ENCODE measurements around the gene ERC1.
"Not testable (repeated sequence)": the region's sequence is repeated elsewhere in the genome, so short reads cannot be mapped to it uniquely, and the experiment has no call there.

ERC1 gene

DNA sequence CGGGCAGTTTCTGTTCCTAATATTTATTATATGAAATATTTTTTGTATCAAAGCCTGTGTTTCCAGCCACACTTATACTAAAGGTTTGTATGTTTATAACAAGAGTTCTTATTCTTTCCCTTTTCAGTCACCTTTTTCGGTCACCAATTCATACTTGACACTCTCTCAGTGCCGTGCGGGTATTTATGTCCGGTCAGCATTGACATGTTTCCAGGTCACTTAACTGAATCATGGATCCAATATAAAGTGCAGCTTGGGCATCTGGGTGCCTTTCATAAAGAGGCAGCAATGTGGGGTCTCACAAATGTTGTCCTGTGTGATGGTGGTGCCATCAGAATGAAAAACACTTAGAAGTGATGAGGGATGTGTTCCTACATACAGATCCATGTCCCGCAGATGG is 141.3 kb downstream of the ERC1 start:
- Histone ChIP-seq H3K4me3 (ENCODE audit: low read depth, low read length) (no peak overlapping the region), H3K27me3 (ENCODE audit: insufficient read depth, low read depth, severe bottlenecking) (no peaks in the 10 kb centered on the region), H3K27ac (no peak overlapping the region), H3K36me3 (no peaks in the 10 kb centered on the region; the same call in 1 of the 2 replicates), H3K9me3 (ENCODE audit: severe bottlenecking) (no peaks in the 10 kb centered on the region)
- no peak for DNase-seq
- TF ChIP-seq, protein P1, sequence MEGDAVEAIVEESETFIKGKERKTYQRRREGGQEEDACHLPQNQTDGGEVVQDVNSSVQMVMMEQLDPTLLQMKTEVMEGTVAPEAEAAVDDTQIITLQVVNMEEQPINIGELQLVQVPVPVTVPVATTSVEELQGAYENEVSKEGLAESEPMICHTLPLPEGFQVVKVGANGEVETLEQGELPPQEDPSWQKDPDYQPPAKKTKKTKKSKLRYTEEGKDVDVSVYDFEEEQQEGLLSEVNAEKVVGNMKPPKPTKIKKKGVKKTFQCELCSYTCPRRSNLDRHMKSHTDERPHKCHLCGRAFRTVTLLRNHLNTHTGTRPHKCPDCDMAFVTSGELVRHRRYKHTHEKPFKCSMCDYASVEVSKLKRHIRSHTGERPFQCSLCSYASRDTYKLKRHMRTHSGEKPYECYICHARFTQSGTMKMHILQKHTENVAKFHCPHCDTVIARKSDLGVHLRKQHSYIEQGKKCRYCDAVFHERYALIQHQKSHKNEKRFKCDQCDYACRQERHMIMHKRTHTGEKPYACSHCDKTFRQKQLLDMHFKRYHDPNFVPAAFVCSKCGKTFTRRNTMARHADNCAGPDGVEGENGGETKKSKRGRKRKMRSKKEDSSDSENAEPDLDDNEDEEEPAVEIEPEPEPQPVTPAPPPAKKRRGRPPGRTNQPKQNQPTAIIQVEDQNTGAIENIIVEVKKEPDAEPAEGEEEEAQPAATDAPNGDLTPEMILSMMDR (IDR thresholded peaks at IDR 0.05; ENCODE audit: low read depth, low read length) = no peak

GRCh38 chr12:1138691-1139090 is 147.7 kb downstream of the ERC1 start:
- Histone ChIP-seq H3K27ac (no peak overlapping the region), H3K27me3 (ENCODE audit: insufficient read depth, low read depth, severe bottlenecking) (no peaks in the 10 kb centered on the region), H3K9me3 (ENCODE audit: severe bottlenecking) (no peaks in the 10 kb centered on the region), H3K4me3 (ENCODE audit: low read depth, low read length) (no peak overlapping the region), H3K36me3 (peaks cover 11% of the 10 kb centered on the region)
- no peak for DNase-seq
- TF ChIP-seq, protein P1 (IDR thresholded peaks at IDR 0.05; ENCODE audit: low read depth, low read length) = no peak

DNA sequence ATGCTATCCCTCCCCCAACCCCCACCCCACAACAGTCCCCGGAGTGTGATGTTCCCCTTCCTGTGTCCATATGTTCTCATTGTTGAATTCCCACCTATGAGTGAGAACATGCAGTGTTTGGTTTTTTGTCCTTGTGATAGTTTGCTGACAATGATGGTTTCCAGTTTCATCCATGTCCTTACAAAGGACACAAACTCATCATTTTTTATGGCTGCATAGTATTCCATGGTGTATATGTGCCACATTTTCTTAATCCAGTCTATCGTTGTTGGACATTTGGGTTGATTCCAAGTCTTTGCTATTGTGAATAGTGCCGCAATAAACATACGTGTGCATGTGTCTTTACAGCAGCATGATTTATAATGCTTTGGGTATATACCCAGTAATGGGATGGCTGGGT is 155.7 kb downstream of the ERC1 start:
- DNase-seq; H3K9me3 ChIP-seq (ENCODE audit: severe bottlenecking); H3K36me3 ChIP-seq; H3K27ac ChIP-seq; H3K27me3 ChIP-seq (ENCODE audit: insufficient read depth, low read depth, severe bottlenecking); H3K4me3 ChIP-seq (ENCODE audit: low read depth, low read length): not testable (repeated sequence)

GRCh38 chr12:1147821-1148220 is 156.8 kb downstream of the ERC1 start:
- TF ChIP-seq, protein P1 (IDR thresholded peaks at IDR 0.05; ENCODE audit: low read depth, low read length) = no peak
- DNase-seq = no peak
- H3K27ac ChIP-seq = no peak overlapping the region
- no peak overlapping the region for H3K4me3 ChIP-seq (ENCODE audit: low read depth, low read length)
- no peaks in the 10 kb centered on the region for H3K27me3 ChIP-seq (ENCODE audit: insufficient read depth, low read depth, severe bottlenecking)
- H3K36me3 ChIP-seq = peaks cover 3% of the 10 kb centered on the region; the same call in 1 of the 2 replicates
- no peaks in the 10 kb centered on the region for H3K9me3 ChIP-seq (ENCODE audit: severe bottlenecking)

DNA sequence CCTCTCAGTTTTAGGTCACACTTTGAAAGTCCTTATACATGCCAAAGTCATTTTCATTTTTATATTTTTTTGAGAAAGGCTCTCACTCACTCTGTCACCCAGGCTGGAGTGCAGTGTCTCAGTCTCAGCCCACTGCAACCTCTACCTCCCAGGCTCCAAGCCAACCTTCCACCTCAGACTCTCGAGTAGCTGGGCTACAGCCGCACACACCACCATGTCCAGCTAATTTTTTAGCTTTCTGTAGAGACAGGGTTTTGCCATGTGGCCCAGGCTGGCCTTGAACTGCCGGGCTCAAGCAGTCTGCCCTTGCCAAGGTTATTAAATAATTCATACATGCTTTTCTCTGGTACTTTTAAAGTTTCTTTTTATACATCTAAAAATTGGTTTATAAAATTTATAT is 166.0 kb downstream of the ERC1 start:
- Histone ChIP-seq H3K27me3 (ENCODE audit: insufficient read depth, low read depth, severe bottlenecking) (no peaks in the 10 kb centered on the region), H3K9me3 (ENCODE audit: severe bottlenecking) (no peaks in the 10 kb centered on the region), H3K36me3 (no peaks in the 10 kb centered on the region; the same call in 1 of the 2 replicates), H3K4me3 (ENCODE audit: low read depth, low read length) (no peak overlapping the region), H3K27ac (no peak overlapping the region)
- TF ChIP-seq, protein P1 (IDR thresholded peaks at IDR 0.05; ENCODE audit: low read depth, low read length) = no peak
- no peak for DNase-seq

- Histone ChIP-seq H3K4me3 (ENCODE audit: low read depth, low read length) (no peak overlapping the region), H3K9me3 (ENCODE audit: severe bottlenecking) (no peaks in the 10 kb centered on the region), H3K36me3 (no peaks in the 10 kb centered on the region; the same call in 1 of the 2 replicates), H3K27me3 (ENCODE audit: insufficient read depth, low read depth, severe bottlenecking) (no peaks in the 10 kb centered on the region), H3K27ac (no peak overlapping the region)
- TF ChIP-seq, protein P1 (IDR thresholded peaks at IDR 0.05; ENCODE audit: low read depth, low read length) = no peak
- no peak for DNase-seq
Measured at GRCh38 chr12:1161197-1161596, 170.2 kb downstream of the ERC1 start.

All from WERI-Rb-1 (cell line).